HG03520 (cell line): ENCODE data around the gene RBM23.

Source experiments
- ATAC-seq: cut with Tn5 transposase; IDR thresholded peaks from one replicate; pipeline ENCODE4 v1.9.1; 2021; ENCODE audit warnings: mild to moderate bottlenecking, moderate library complexity; ENCODE audit not compliant: unreplicated experiment

The RBM23 gene

DNA sequence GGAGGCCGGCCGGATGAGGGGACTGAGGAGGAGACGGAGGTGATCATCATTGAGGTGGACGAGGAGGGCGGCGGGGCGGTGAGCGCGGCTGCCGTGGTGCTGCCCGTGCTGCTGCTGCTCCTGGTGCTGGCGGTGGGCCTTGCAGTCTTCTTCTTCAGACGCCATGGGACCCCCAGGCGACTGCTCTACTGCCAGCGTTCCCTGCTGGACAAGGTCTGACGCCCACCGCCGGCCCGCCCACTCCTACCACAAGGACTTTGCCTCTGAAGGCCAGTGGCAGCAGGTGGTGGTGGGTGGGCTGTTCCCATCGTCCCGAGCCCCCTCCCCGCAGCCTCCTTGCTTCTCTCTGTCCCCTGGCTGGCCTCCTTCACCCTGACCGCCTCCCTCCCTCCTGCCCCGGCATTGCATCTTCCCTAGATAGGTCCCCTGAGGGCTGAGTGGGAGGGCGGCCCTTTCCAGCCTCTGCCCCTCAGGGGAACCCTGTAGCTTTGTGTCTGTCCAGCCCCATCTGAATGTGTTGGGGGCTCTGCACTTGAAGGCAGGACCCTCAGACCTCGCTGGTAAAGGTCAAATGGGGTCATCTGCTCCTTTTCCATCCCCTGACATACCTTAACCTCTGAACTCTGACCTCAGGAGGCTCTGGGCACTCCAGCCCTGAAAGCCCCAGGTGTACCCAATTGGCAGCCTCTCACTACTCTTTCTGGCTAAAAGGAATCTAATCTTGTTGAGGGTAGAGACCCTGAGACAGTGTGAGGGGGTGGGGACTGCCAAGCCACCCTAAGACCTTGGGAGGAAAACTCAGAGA is 72.9 kb downstream of the RBM23 start:
- ATAC-seq, result no peak

DNA sequence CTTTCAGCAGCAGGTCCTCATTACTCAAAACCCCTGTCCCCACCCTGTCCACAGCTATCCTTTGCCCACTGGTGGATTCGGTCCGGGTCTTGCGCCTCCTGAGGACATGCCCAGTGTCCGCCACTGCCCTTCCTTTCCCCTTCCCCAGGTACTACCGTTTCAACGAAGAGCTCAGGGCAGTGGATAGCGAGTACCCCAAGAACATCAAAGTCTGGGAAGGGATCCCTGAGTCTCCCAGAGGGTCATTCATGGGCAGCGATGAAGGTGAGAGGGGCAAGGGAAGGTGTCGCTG is 73.9 kb downstream of the RBM23 start:
- ATAC-seq, result no peak

DNA sequence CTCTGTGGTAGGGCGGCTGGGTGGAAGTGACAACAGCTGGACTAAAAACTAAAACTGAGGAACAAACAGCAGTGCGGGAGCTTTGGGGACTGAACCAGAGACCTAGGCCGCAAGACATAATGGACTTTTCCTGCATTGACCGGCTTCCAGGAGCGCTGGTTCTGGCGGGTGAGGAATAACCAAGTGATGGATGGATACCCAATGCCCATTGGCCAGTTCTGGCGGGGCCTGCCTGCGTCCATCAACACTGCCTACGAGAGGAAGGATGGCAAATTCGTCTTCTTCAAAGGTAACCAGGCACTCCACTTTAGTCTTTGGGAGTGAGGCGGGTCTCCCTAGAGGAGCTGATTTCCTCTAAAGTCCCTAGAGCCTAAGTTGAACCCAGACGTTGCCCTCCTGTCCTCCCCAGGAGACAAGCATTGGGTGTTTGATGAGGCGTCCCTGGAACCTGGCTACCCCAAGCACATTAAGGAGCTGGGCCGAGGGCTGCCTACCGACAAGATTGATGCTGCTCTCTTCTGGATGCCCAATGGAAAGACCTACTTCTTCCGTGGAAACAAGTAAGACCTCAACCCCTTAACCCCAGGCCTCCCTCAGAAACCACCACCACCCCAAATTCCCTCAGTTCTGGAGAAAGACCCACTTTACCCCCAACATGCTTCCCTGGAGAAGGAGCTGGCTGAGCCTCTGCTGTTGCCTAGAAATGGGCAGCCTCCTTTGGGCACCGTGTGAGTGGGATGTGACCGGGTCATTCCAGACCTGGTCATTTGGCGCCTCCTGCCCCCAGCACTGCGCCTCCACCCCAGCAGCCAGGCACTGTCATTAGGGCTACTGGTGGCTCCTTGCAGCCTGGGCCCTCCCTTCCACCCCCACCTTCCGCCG is 74.5 kb downstream of the RBM23 start:
- no peak for ATAC-seq
